Naive thymus-derived CD4-positive, alpha-beta T cell (primary cell): ENCODE data around the gene TM9SF2. TPM values are rescaled to one million over a fixed set of nuclear protein-coding genes. Genes with fewer than 3 reads are reported as not detected.

Experiments
- ATAC-seq: fragments of 150-1000 bp; cut with Tn5 transposase; 2 replicates; pipeline ENCODE4 v1.10.0; 2021; ENCODE audit warnings: mild to moderate bottlenecking, moderate library complexity
- CTCF ChIA-PET: fragments of 350-600 bp; sonication (Branson Sonifier 250); formaldehyde crosslinking; loops from one replicate; lab custom pipeline; 2021; ENCODE audit warnings: antibody characterized with exemption; lab: Charles Lee
- POLR2A ChIA-PET: fragments of 350-600 bp; sonication (Branson Sonifier 250); formaldehyde crosslinking; loops from one replicate; lab custom pipeline; 2021; ENCODE audit warnings: antibody characterized with exemption, inconsistent platforms; lab: Charles Lee
- DNase-seq, 9 donors: peaks; one replicate each; pipeline versions ENCODE4 v3.0.0 to v3.0.0-alpha.2; 2020 to 2022; ENCODE audit warnings: mixed read lengths in 1 of 9
- H3K27ac ChIP-seq: one replicate; pipeline ENCODE4 v1.7.0; 2013; ENCODE audit warnings: mild to moderate bottlenecking, low read depth, low read length, moderate library complexity
- H3K27me3 ChIP-seq, 2 donors: one replicate each; pipeline ENCODE4 v1.7.0; 2013; ENCODE audit warnings: low read length in 2 of 2, mild to moderate bottlenecking in 2 of 2, moderate library complexity in 2 of 2; ENCODE audit not compliant: control insufficient read depth in 2 of 2, insufficient read depth in 2 of 2
- H3K36me3 ChIP-seq, 3 experiments: 1 replicate in 2 of 3; 2 replicates in 1 of 3; pipeline ENCODE4 v1.7.0; 2013; ENCODE audit warnings: low read length in 3 of 3, mild to moderate bottlenecking in 3 of 3, moderate library complexity in 1 of 3; ENCODE audit not compliant: insufficient read depth in 3 of 3, control insufficient read depth in 2 of 3
- H3K4me1 ChIP-seq, 2 donors: one replicate each; pipeline ENCODE4 v1.7.0; 2013; ENCODE audit warnings: low read length in 2 of 2, mild to moderate bottlenecking in 2 of 2, moderate library complexity in 1 of 2; ENCODE audit not compliant: control insufficient read depth in 2 of 2, insufficient read depth in 2 of 2
- H3K4me3 ChIP-seq: 2 replicates; pipeline ENCODE4 v1.7.0; 2013; ENCODE audit warnings: mild to moderate bottlenecking, low read length
- H3K9me3 ChIP-seq, 3 experiments: 1 replicate in 2 of 3; 2 replicates in 1 of 3; pipeline ENCODE4 v1.7.0; 2013; ENCODE audit warnings: low read length in 3 of 3; ENCODE audit not compliant: control insufficient read depth in 2 of 3
- H3K27ac Mint-ChIP-seq, 9 donors: one replicate each; pipeline ENCODE4 v1.8.0; 2020 to 2022; ENCODE audit warnings: mixed read lengths in 9 of 9, mild to moderate bottlenecking in 8 of 9, moderate library complexity in 5 of 9, inconsistent platforms in 2 of 9
- H3K27me3 Mint-ChIP-seq, 5 donors: one replicate each; pipeline ENCODE4 v1.8.0; 2021 to 2022; ENCODE audit warnings: mixed read lengths in 5 of 5, mild to moderate bottlenecking in 1 of 5
- H3K36me3 Mint-ChIP-seq, 5 donors: one replicate each; pipeline ENCODE4 v1.8.0; 2020 to 2022; ENCODE audit warnings: mixed read lengths in 5 of 5, mild to moderate bottlenecking in 3 of 5, inconsistent platforms in 1 of 5
- H3K4me1 Mint-ChIP-seq, 7 donors: one replicate each; pipeline ENCODE4 v1.8.0; 2020 to 2022; ENCODE audit warnings: mixed read lengths in 7 of 7, mild to moderate bottlenecking in 3 of 7, inconsistent platforms in 1 of 7
- H3K4me3 Mint-ChIP-seq, 10 donors: one replicate each; pipeline ENCODE4 v1.8.0; 2020 to 2022; ENCODE audit warnings: mild to moderate bottlenecking in 10 of 10, mixed read lengths in 10 of 10, moderate library complexity in 6 of 10, inconsistent platforms in 2 of 10
- H3K9me3 Mint-ChIP-seq, 11 donors: one replicate each; pipeline ENCODE4 v1.8.0; 2020 to 2022; ENCODE audit warnings: mixed read lengths in 11 of 11, mild to moderate bottlenecking in 4 of 11, inconsistent platforms in 1 of 11, moderate library complexity in 1 of 11
- intact Hi-C, 2 donors: fragments of 100-400 bp; cut with micrococcal nuclease; formaldehyde crosslinking; loops; one replicate each; pipeline ENCODE4 v1.15.1; 2023
- polyA plus RNA-seq, 2 donors: library from polyadenylated mRNA; unstranded; fragments of 300-500 nt; fragmentation: Illumina TruSeq; gene quantifications; one replicate each; pipeline ENCODE4 v1.2.3, GENCODE V29; 2021
- total RNA-seq, 6 experiments: library from RNA in 5 of 6; stranded (reverse) in 5 of 6; gene quantifications; 1 replicate in 5 of 6; 2 replicates in 1 of 6; pipeline ENCODE4 v1.2.3 and lab custom pipeline; 2021 to 2026

The TM9SF2 gene
- total and polyA plus RNA-seq, 7 experiments from 2014 or later: 38.0 to 81.9 (median 53.6) TPM

DNA sequence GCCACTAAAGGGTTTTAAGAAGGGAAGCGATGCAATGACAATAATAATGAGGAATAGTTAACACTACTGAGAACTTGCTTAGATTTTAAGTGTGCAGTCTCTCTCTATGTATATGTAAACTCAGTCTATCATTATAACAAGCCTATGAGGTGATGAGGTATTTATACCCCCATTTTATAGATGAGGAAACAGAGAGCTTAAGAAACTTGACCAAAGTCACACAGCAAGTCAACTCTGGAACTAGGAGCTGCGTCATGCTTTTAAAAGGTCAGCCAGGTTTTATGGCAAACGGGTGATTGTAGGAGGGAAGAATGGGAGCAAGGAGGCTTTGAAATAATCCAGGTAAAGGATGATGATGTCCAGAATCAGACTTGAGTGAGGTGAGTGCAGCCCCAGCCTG is 103.4 kb downstream of the TM9SF2 start:
- H3K36me3 Mint-ChIP-seq: peaks cover 0 to 4% (median 3%) of the 10 kb centered on the region in 5 donors
- ATAC-seq (no peak), DNase-seq (no peak)
- intact Hi-C loops: loop anchor here (5.0 to 10.0 kb wide), 5 partner anchors 300 to 1030 kb away; partner anchors contain the start of genes GPR183 (in 1 of the 2) and STK24 (in 1 of the 2)
- no peaks in the 10 kb centered on the region for H3K9me3 ChIP-seq
- H3K9me3 Mint-ChIP-seq: peaks cover 0 to 5% (median 0%) of the 10 kb centered on the region in 11 donors
- ChIA-PET CTCF (interaction anchor here (1.9 kb wide), 2 partner anchors 10 to 76 kb away, joined by 7 to 9 read pairs; no protein-coding TSS in a partner anchor), POLR2A (interaction anchor here (1.0 to 1.3 kb wide), 2 partner anchors 17 to 53 kb away, joined by 4 to 5 read pairs; no protein-coding TSS in a partner anchor)
- peaks cover 21 to 31% of the 10 kb centered on the region in 2 donors for H3K4me1 ChIP-seq
- H3K27me3 Mint-ChIP-seq: peaks cover 0 to 14% (median 0%) of the 10 kb centered on the region in 5 donors
- H3K4me3 ChIP-seq: no peak overlapping the region
- H3K27ac Mint-ChIP-seq: peak overlapping the region in 7 of 9 donors; percentile 46 to 93 (median 69)
- H3K4me1 Mint-ChIP-seq: peaks cover 32 to 77% (median 63%) of the 10 kb centered on the region in 7 donors
- peak overlapping the region; percentile 44 to 75 (median 60) for H3K4me3 Mint-ChIP-seq
- H3K27ac ChIP-seq: no peak overlapping the region
- H3K27me3 ChIP-seq: no peaks in the 10 kb centered on the region
- H3K36me3 ChIP-seq: no peaks in the 10 kb centered on the region

DNA sequence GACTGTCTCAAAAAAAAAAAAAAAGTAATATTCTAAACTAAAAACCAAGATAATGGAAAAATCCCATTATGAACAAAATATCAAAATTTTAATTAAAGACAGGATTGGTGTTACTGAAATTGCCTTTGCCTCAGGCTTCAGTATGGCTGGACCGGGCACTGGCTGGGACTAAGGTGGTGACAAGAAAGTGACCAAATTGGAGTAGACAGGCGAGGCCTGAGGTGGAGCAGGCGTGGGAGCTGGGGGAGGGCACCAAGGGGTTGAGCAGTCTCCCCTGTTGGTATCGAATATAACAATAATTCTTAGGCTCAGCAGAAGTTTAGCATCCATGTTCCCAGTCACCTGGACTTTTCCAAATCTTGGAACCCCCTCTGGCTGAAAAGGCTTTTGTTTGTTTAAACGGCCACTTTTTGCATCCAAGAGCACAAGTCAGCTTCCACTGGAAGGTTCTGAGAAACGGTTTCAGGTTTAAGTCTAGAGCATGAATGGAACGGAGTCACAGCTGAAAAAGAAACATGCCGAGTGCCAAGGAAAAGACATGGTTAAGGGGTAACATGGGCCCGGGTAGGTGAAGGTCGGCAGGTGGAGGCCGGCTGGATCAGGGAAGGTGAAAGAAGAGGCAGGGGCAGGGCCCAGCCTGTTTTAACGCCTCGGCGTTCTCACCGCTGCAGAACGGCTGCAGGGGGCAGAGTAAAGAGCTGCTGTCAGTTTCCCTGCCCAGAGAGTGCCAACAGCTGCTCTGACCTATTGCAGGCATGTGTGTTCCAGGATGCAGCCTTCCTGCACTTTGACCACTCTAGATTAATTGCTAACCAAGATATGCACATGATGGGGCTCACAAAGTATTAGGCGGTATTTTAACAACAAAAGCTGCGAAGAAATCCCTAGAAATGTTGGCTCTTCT is 104.4 kb downstream of the TM9SF2 start:
- Mint-ChIP-seq H3K36me3 (peaks cover 0 to 5% (median 4%) of the 10 kb centered on the region in 5 donors), H3K9me3 (peaks cover 0 to 5% (median 0%) of the 10 kb centered on the region in 11 donors), H3K4me3 (peak overlapping the region; percentile 84 to 93 (median 92)), H3K27ac (peak overlapping the region; percentile 84 to 96 (median 93)), H3K27me3 (peaks cover 0 to 14% (median 0%) of the 10 kb centered on the region in 5 donors), H3K4me1 (peaks cover 36 to 74% (median 60%) of the 10 kb centered on the region in 7 donors)
- Histone ChIP-seq H3K27ac (peak overlapping the region; percentile 78), H3K27me3 (no peaks in the 10 kb centered on the region), H3K4me1 (peaks cover 17 to 25% of the 10 kb centered on the region in 2 donors), H3K36me3 (no peaks in the 10 kb centered on the region), H3K9me3 (no peaks in the 10 kb centered on the region), H3K4me3 (peak overlapping the region; percentile 76)
- intact Hi-C loops: loop anchor here (1.0 to 10.0 kb wide), 21 partner anchors 9 to 1629 kb away; partner anchors contain the start of genes GGACT (in 1 of the 2), GPR183 (in 1 of the 2), STK24 (in 1 of the 2) and TMTC4 (in 1 of the 2)
- peak; percentile 64 for ATAC-seq
- ChIA-PET POLR2A (interaction anchor here (0.5 to 2.5 kb wide), 16 partner anchors 8 to 225 kb away, joined by 3 to 21 read pairs (median 4); partner anchors contain the start of gene TM9SF2), CTCF (interaction anchor here (0.5 to 1.9 kb wide), 6 partner anchors 9 to 909 kb away, joined by 3 to 9 read pairs (median 4); no protein-coding TSS in a partner anchor)
- DNase-seq: peak in 2 of 9 donors; percentile 42 to 47

DNA sequence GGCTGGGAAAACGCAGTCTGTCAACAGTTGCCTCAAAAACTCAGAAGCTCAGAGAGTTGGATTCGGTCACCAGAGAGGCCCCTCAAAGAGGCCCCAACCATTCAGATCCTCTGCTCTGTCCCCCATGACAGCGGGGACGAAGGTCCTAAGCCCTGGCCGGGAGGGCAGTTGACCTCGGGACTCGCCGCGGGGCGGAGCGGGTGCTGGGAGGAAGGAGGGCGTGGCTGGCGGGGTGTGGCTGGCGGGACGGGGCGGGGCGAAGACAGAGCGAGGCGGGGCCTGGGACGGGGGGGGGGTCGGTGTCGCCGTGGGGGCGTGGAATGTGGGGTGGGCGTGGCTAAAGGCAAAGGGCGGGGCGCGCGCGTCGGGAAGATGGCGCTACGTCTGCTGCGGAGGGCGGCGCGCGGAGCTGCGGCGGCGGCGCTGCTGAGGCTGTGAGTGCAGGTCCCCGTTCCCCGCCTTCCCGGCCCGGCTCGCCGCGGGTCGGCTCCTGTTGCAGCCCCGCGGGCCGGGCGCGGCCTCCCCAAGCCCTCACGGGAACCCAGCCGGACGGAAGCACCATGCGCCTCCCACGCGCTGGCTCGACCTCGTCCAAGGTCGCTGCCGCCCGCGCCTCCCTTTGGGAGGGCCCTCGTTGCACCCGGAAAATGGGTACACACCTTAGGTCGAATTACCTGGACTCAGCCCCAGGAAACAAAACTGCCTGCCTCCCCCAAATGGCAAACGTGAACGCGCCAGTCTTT is 105.2 kb downstream of the TM9SF2 start, which contains the start of gene CLYBL:
Gene CLYBL, plus strand, starts transcription at position 367 of the 743 bp plus-strand sequence.
- intact Hi-C loops: loop anchor here (1.0 to 10.0 kb wide), 21 partner anchors 8 to 1630 kb away; partner anchors contain the start of genes GGACT (in 1 of the 2), GPR183 (in 1 of the 2), STK24 (in 1 of the 2) and TMTC4 (in 1 of the 2)
- Histone ChIP-seq H3K4me1 (peaks cover 9 to 17% of the 10 kb centered on the region in 2 donors), H3K27ac (peak within 1 kb of the TSS; percentile 83), H3K9me3 (no peaks in the 10 kb centered on the region), H3K4me3 (peak within 1 kb of the TSS; percentile 76), H3K36me3 (no peaks in the 10 kb centered on the region), H3K27me3 (no peaks in the 10 kb centered on the region)
- Mint-ChIP-seq H3K36me3 (peaks cover 0 to 5% (median 4%) of the 10 kb centered on the region in 5 donors), H3K4me3 (peak within 1 kb of the TSS; percentile 84 to 93 (median 92)), H3K9me3 (peaks cover 0 to 1% (median 0%) of the 10 kb centered on the region in 11 donors), H3K27me3 (peaks cover 0 to 11% (median 0%) of the 10 kb centered on the region in 5 donors), H3K4me1 (peaks cover 28 to 69% (median 54%) of the 10 kb centered on the region in 7 donors), H3K27ac (peak within 1 kb of the TSS; percentile 88 to 96 (median 93))
- ATAC-seq (peak; percentile 97), DNase-seq (peak; percentile 80 to 95 (median 87))
- CTCF ChIA-PET: interaction anchor here (0.6 to 1.9 kb wide), 5 partner anchors 26 to 909 kb away, joined by 3 to 9 read pairs (median 3); no protein-coding TSS in a partner anchor
- POLR2A ChIA-PET: interaction anchor here (0.5 to 2.5 kb wide), 15 partner anchors 10 to 226 kb away, joined by 3 to 21 read pairs (median 5); partner anchors contain the start of gene TM9SF2

DNA sequence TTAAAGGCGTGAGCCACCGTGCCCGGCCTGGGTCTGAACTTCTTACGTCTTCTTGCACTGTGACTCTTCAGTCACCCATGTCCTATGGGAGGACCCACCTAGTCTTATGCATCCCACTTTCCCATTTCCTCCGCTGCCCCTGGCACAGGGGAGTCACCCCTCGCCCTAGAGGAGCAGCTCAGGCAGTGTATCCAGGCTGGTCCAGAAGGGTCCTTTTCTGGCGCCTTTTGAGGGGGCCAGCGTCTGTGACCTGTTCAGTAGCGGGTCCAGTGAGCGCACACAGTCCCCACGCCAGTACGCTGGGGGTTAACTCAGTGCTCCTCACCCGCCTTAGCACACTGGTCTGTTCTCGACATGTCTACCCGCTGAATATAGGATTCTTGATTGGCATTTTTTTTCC is 107.1 kb downstream of the TM9SF2 start:
- Mint-ChIP-seq H3K9me3 (no peaks in the 10 kb centered on the region), H3K27ac (peak overlapping the region in 6 of 9 donors; percentile 3 to 51 (median 34)), H3K4me1 (peaks cover 22 to 59% (median 42%) of the 10 kb centered on the region in 7 donors), H3K27me3 (peaks cover 0 to 7% (median 0%) of the 10 kb centered on the region in 5 donors), H3K36me3 (peaks cover 0 to 8% (median 4%) of the 10 kb centered on the region in 5 donors), H3K4me3 (peak overlapping the region; percentile 11 to 79 (median 46))
- no peak overlapping the region for H3K27ac ChIP-seq
- no peaks in the 10 kb centered on the region for H3K36me3 ChIP-seq
- H3K4me3 ChIP-seq: no peak overlapping the region
- H3K4me1 ChIP-seq: peaks cover 9 to 11% of the 10 kb centered on the region in 2 donors
- no peaks in the 10 kb centered on the region for H3K27me3 ChIP-seq
- ChIA-PET CTCF (no interaction called here), POLR2A (no interaction called here)
- no peak for DNase-seq
- H3K9me3 ChIP-seq: no peaks in the 10 kb centered on the region
- intact Hi-C loops: loop anchor here (5.0 to 10.0 kb wide), 5 partner anchors 304 to 1034 kb away; partner anchors contain the start of genes GPR183 (in 1 of the 2) and STK24 (in 1 of the 2)
- no peak for ATAC-seq

DNA sequence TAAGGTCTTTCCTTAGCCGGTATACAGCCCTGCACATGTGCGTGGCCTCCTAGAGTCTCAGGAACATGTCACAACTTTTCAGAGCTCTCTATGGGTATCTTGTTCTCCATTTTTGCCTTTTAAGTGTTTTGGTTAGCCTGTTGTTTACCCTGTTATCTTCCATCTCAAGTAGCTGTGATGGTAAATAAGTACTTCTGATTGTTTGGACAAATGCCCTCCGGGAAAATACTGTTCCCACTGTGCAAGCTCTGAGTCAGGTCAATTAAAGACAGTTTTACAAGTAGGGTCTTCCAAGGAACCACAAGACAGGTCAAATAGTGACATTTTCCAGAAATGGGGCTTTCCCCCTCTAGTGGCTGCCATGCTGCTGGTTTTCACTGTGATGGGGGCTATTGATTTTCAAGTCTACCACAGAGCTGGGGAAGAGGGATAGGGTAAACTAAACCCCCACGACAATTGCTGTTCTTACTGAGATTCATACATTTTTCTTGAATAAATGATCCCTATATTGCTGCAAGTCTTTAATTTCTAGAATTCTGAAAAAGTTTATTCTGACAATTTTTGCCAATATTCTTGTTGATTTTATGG is 109.5 kb downstream of the TM9SF2 start:
- intact Hi-C loops: loop anchor here in 1 of 2 donors (10.0 kb wide), 1 partner anchor 436 kb away; no protein-coding TSS in a partner anchor
- H3K4me1 Mint-ChIP-seq: peaks cover 18 to 60% (median 41%) of the 10 kb centered on the region in 7 donors
- POLR2A ChIA-PET: no interaction called here

More for the DNA sequence above, 109.5 kb downstream of the TM9SF2 start:
- ATAC-seq (no peak), DNase-seq (no peak)
- peaks cover 0 to 8% (median 4%) of the 10 kb centered on the region in 5 donors for H3K36me3 Mint-ChIP-seq
- H3K4me3 Mint-ChIP-seq: peak overlapping the region in 1 of 10 donors; percentile 1
- H3K27me3 Mint-ChIP-seq: peaks cover 0 to 3% (median 0%) of the 10 kb centered on the region in 5 donors
- Histone ChIP-seq H3K36me3 (no peaks in the 10 kb centered on the region), H3K4me3 (no peak overlapping the region), H3K4me1 (peaks cover 3 to 7% of the 10 kb centered on the region in 2 donors), H3K27ac (no peak overlapping the region), H3K9me3 (no peaks in the 10 kb centered on the region), H3K27me3 (no peaks in the 10 kb centered on the region)
- H3K27ac Mint-ChIP-seq: peak overlapping the region in 3 of 9 donors; percentile 26 to 62 (median 41)
- no peaks in the 10 kb centered on the region for H3K9me3 Mint-ChIP-seq
- CTCF ChIA-PET: interaction anchor here (0.5 to 0.9 kb wide), 4 partner anchors 51 to 903 kb away, joined by 3 read pairs; no protein-coding TSS in a partner anchor
